ENCODE data around the gene SLC22A23.
"Not testable (repeated sequence)": the region's sequence is repeated elsewhere in the genome, so short reads cannot be mapped to it uniquely, and the experiment has no call there.

SLC22A23 gene

DNA sequence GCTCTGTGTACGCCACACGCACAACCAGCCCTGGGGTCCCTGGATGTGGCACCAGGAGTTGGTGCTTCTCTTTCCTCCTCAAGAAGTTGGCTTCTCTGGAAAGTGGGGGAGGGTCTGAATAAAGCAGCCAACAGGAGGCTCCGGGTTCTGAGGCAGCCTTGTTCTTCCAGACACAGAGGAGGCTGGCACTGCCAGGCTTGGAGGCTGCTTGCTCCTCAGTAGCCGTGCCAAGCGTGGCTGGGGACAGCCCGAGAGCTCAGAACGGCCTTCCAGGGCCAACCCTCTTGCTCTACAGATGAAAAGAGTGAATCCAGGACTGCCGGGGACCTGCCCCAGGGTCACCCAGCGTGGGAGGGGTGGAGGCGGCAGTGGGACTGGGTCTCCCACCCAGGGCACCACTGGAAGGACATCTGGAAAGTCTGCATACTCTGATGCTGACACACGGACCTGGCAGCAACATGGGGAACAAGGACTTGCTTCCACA is 70.4 kb downstream of the SLC22A23 start:
- no peak for DNase-seq (ENCODE audit: extremely low read depth, low read depth)
- TF ChIP-seq, protein P1, sequence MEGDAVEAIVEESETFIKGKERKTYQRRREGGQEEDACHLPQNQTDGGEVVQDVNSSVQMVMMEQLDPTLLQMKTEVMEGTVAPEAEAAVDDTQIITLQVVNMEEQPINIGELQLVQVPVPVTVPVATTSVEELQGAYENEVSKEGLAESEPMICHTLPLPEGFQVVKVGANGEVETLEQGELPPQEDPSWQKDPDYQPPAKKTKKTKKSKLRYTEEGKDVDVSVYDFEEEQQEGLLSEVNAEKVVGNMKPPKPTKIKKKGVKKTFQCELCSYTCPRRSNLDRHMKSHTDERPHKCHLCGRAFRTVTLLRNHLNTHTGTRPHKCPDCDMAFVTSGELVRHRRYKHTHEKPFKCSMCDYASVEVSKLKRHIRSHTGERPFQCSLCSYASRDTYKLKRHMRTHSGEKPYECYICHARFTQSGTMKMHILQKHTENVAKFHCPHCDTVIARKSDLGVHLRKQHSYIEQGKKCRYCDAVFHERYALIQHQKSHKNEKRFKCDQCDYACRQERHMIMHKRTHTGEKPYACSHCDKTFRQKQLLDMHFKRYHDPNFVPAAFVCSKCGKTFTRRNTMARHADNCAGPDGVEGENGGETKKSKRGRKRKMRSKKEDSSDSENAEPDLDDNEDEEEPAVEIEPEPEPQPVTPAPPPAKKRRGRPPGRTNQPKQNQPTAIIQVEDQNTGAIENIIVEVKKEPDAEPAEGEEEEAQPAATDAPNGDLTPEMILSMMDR (IDR thresholded peaks at IDR 0.05; ENCODE audit: low read depth, low read length): no peak

DNA sequence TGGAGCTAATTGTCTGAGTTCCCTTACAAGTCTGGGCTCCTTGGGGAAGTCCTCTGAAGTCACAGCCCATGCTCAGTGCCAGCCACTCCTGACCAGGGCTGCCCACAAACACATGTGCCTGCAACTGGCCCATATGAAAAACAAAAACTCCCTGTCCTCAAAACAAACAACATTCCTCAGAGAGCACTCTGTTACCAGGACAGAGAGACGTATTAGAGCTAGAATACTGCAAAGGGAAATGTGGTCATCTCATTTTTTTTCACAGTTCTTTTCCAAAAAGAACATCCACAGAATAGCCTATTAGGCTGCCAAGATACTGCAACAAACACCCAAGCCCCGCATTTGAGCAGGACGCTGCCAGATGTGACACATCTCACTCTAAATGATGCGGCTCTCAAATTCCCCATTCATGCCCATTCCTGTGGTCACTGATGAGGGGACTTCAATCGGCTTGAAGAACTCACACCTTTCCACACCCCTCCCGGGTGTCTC is 71.1 kb downstream of the SLC22A23 start:
- TF ChIP-seq, protein P1 (IDR thresholded peaks at IDR 0.05; ENCODE audit: low read depth, low read length): no peak
- DNase-seq (ENCODE audit: extremely low read depth, low read depth): no peak

DNA sequence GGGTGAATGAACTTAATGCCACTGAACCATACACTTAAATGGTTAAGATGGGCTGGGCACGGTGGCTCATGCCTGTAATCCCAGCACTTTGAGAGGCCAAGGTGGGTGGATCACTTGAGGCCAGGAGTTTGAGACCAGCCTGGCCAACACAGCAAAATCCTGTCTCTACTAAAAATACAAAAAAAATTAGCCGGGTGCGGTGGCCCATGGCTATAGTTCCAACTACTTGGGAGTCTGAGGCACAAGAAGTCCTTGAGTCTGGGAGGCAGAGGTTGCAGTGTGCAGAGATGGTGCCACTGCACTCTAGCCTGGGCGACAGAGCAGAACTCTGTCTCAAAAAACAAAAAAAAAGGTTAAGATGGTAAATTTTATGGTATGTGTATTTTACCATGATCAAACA is 71.7 kb downstream of the SLC22A23 start:
- not testable (repeated sequence) for DNase-seq (ENCODE audit: extremely low read depth, low read depth)

DNA sequence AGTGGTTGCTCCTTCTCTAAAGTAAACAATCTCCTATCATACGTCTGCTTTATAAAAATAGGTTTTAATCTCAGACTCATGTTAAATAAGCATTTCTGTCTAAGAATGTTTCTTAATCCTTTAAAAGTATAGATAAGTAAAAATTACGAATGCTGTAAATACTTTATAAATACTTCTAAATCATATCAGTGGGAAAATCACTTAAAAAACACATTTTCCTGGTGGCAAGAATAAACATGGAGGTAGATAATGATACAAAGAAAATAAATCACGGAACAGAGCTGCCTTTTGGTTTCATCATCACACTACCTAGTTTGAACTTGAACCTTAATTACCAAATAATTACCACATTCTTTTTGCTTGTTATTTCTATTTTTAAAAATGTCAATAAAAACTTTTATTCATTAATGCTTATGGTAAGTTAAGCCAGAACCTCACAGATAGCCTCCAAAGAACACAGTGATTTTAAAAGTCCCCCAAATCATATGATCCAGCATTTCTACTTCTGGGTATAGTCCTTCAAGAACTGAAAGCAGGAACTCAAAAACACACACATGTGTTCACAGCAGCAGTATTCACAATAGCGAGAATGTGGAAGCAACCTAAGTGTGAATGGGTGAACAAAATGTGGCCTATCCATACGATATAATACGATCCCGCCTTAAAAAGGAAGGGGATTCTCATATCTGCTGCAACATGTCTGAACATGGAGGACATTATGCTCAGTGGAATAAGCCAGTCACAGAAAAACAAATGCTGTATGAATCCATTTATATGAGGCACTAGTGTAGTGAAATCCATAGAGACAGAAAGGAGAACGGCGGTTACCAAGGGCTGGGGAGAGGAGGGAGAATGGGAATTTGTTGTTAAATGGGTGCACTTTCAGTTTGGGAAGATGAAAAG is 72.4 kb downstream of the SLC22A23 start:
- no peak for DNase-seq (ENCODE audit: extremely low read depth, low read depth)
- TF ChIP-seq, protein P1 (IDR thresholded peaks at IDR 0.05; ENCODE audit: low read depth, low read length): no peak

DNA sequence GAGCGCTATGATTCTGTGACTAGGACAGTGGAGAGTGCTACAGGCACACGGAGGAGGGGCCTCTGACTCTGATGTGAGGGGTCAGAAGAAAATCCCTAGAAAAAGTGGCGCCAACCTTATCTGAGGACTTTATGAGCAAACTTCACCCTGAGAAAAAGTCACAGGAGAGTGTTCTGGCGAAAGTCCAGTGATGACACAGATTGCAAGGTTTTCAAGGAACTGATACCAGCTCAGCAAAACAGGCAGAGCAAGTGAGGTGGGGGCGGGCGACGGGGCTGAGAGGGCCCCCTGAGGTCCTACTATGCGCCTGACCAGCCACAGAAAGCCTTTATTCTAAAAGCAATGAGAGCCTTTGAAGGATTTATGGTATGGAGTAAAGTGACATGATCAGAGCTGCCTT is 73.3 kb downstream of the SLC22A23 start:
- DNase-seq (ENCODE audit: extremely low read depth, low read depth): no peak
- TF ChIP-seq, protein P1 (IDR thresholded peaks at IDR 0.05; ENCODE audit: low read depth, low read length): no peak

DNA sequence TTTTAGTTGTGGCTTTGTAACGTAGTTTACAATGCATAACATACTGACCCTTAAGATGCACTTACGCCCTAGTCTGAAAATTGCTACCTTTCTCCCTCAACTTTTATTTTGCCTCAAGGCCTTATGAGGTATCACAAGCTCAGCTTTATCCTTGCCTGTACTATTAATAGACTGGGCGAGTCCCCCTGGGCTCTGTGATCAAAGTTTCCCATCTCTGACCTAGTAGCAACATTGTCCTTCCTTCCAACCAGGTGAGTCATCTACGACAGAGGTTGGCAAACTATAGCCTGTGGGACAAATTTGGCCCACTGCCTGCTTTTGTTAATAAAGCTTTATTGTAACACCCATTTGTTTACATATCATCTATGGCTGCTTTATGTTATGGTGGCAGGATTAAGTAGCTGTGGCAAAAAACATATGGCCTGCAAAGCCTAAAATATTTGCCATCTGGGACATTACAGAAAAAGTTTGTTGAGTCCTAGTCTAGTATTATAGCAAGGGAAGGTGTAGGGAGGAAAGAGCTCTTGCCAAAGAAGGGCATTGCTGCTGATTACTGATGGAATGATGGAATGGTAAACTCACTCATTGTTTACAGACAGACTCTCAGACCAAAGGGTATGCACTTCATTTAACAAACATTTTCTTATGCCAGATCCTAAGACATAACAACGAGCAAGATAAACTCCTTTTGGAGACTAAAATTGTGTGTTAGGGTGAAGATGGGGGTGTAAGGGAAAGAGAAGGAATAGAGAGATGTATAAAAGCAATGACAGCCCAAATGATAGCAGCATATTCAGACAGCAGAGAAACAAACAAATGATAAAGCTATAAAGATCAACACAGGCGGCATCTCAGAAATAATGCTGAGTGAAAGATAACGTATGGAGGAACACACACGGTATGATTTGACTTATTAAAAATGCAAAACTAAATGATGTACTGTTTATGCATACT is 74.2 kb downstream of the SLC22A23 start:
- no peak for DNase-seq (ENCODE audit: extremely low read depth, low read depth)
- TF ChIP-seq, protein P1 (IDR thresholded peaks at IDR 0.05; ENCODE audit: low read depth, low read length): no peak

DNA sequence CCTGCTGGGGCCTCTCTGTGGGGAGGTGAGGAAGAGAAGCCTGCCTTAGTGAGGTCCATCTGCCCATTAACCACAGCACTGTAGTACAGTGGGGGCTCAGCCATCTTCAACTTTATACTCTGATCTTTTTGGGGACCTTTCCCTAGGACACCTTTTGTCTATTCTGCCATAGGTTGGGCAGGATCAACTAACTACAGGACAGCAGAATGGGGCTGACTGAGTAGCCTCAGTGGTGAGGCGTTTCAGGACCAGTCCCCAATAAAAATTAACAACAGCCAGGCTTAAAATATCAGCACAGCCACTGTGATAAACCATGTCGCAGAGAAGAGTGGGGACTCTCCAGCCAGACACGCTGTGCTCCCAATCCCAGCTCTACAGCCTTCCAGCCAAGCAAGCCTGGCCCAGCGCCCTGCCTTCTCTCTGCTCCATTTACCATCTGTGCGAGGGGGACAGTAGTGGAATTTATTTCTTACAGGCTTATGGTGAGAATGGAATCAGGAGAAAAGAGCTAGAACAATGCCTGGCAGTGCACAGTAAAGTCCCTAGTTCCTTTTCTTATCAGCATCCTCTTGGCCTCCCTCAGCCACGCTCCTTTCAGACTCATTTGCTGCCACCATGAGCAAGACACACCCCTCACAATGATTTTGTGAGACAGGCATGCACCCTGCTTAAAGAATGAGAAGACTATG is 75.5 kb downstream of the SLC22A23 start:
- no peak for DNase-seq (ENCODE audit: extremely low read depth, low read depth)

More for the DNA sequence above, 75.5 kb downstream of the SLC22A23 start:
- TF ChIP-seq, protein P1 (IDR thresholded peaks at IDR 0.05; ENCODE audit: low read depth, low read length): no peak

Measured in AG09319 (cell line).